Heart right ventricle (tissue), 16 donors: ENCODE data around the gene PLEKHG4B. TPM values are rescaled to one million over a fixed set of nuclear protein-coding genes. Genes with fewer than 3 reads are reported as not detected.
A peak's percentile ranks its signal among the peaks of the same experiment; 100 is the strongest.

Experiments used
- ATAC-seq, 8 donors: fragments of 200-7000 bp; cut with Tn5 transposase; one replicate each; pipeline ENCODE4 v1.9.1; 2020; ENCODE audit warnings: mild to moderate bottlenecking in 8 of 8, moderate library complexity in 8 of 8, moderate number of reproducible peaks in 1 of 8
- DNase-seq, 2 donors: peaks; one replicate each; pipeline ENCODE4 v3.0.0-alpha.2; 2020
- H3K27ac ChIP-seq, 10 donors: fragments of 200-600 bp; sonication (generic) in 2 of 10; one replicate each; pipeline versions ENCODE4 v1.5.0 to v1.8.0; 2020 to 2022; ENCODE audit warnings: mild to moderate bottlenecking in 3 of 10
- H3K27me3 ChIP-seq, 7 donors: fragments of 200-600 bp; one replicate each; pipeline ENCODE4 v1.8.0; 2021 to 2022; ENCODE audit warnings: mild to moderate bottlenecking in 2 of 7
- H3K36me3 ChIP-seq, 9 donors: fragments of 200-600 bp; sonication (generic) in 1 of 9; one replicate each; pipeline versions ENCODE4 v1.5.0 to v1.8.0; 2020 to 2022; ENCODE audit warnings: mild to moderate bottlenecking in 2 of 9
- H3K4me1 ChIP-seq, 9 donors: fragments of 200-600 bp; sonication (generic) in 1 of 9; one replicate each; pipeline versions ENCODE4 v1.5.0 to v1.8.0; 2020 to 2022; ENCODE audit warnings: mild to moderate bottlenecking in 4 of 9
- H3K4me3 ChIP-seq, 10 donors: fragments of 200-600 bp; sonication (generic) in 2 of 10; one replicate each; pipeline versions ENCODE4 v1.5.0 to v1.8.0; 2020 to 2022; ENCODE audit warnings: mild to moderate bottlenecking in 7 of 10, moderate library complexity in 2 of 10
- H3K9me3 ChIP-seq, 11 donors: fragments of 200-600 bp in 10 of 11; sonication (generic) in 2 of 11; one replicate each; pipeline versions ENCODE4 v1.5.0 to v1.8.0; 2013 to 2022; ENCODE audit warnings: mild to moderate bottlenecking in 2 of 11, control low read depth in 1 of 11, moderate library complexity in 1 of 11
- CTCF ChIP-seq, 9 donors: fragments of 200-600 bp; sonication (generic) in 2 of 9; IDR thresholded peaks; one replicate each; pipeline versions ENCODE4 v1.5.0 to v1.8.0; 2021 to 2022; ENCODE audit warnings: antibody characterized with exemption in 9 of 9, mild to moderate bottlenecking in 5 of 9, moderate library complexity in 1 of 9
- WGBS, 2 donors: extraction: QIAGEN DNeasy Blood & Tissue Kit; methylation state at CpG; one replicate each; pipeline ENCODE4 v1.1.7; 2013; ENCODE audit warnings: inconsistent platforms in 1 of 2; 5-methylcytosine and 5-hydroxymethylcytosine counted together
- intact Hi-C, 10 donors: fragments of 100-400 bp; cut with DNase I; formaldehyde crosslinking; loops; one replicate each; pipeline versions ENCODE4 v1.11.1 to v1.14.2; 2022
- polyA plus RNA-seq, 2 donors: library from polyadenylated mRNA; stranded (reverse); fragments of 200-250 nt; gene quantifications; one replicate each; pipeline ENCODE4 v1.2.3, GENCODE V29; 2013
- total RNA-seq, 10 donors: library from RNA; stranded (reverse); fragmentation: NEBNext Ultra II Directional in 3 of 10; extraction: Animal tissue kit (Norgen Biotek cat#: 25700) in 3 of 10; gene quantifications; one replicate each; pipeline versions ENCODE4 v1.2.1 to v1.2.4, GENCODE V29; 2021 to 2023
- donor health status: Arrhythmogenic right ventricular cardiomyopathy.
- donor health status: ischemic (EF 13 %, LVEDD 7.1; RV severe dilation, severe dysfunction).
- donor health status: healthy with polysubstance abuse.
- donor health status: DM: no; HTN: yes; CAD: no.
- donor health status: DM: no; HTN: no; CAD: no.
- donor health status: ischemic (EF 25% LVEDD 6.9; RV normal size, moderate dysfunction).
- donor health status: ischemic (EF 25% LVEDD 5.7; RV mildly dilated, moderate dysfunction).
- donor health status: healthy.
- donor health status: DM: yes; HTN: yes; CAD: no.
- donor health status: Ischemic cardiomyopathy.
- donor health status: ischemic (EF 35%, LVEDD 5.7; RV mildly dilated, moderate dysfunction).
- donor health status: nonischemic (EF 11% LVEDD 7.7; RV severe dilation, severe dysfunction).
- donor health status: DM: yes; HTN: yes; CAD: no.
- donor health status: PGD.
- donor health status: ischemic (EF 29% LVEDD 5.4; RV normal size, mild dysfunction).
- donor health status: nonischemic (EF 23%, LVEDD 6.1; RV moderate dilation, normal function).

The PLEKHG4B gene
- total and polyA plus RNA-seq, 12 donors: under 0.01 to 0.14 (median 0.05) TPM; not detected in 8

GRCh38 chr5:157126-157715, 65.3 kb downstream of the PLEKHG4B start:
- TF ChIP-seq CTCF (IDR thresholded peaks at IDR 0.05): no peak
- DNase-seq (peak in 1 of 2 donors; percentile 0), ATAC-seq (no peak)
- intact Hi-C loops: no loop called here
- H3K27ac ChIP-seq: no peak overlapping the region
- no peaks in the 10 kb centered on the region for H3K36me3 ChIP-seq
- peaks cover 0 to 36% (median 8%) of the 10 kb centered on the region in 7 donors for H3K27me3 ChIP-seq
- 91 to 93% methylated on average over 12 of the region's 12 CpGs for WGBS, 2 donors
- H3K4me3 ChIP-seq: no peak overlapping the region
- H3K4me1 ChIP-seq: no peaks in the 10 kb centered on the region
- no peaks in the 10 kb centered on the region for H3K9me3 ChIP-seq

- Histone ChIP-seq H3K4me1 (no peaks in the 10 kb centered on the region), H3K4me3 (no peak overlapping the region), H3K27ac (no peak overlapping the region), H3K36me3 (no peaks in the 10 kb centered on the region), H3K9me3 (no peaks in the 10 kb centered on the region), H3K27me3 (peaks cover 0 to 36% (median 8%) of the 10 kb centered on the region in 7 donors)
- ATAC-seq (no peak), DNase-seq (no peak)
- WGBS, 2 donors: 72 to 81% methylated on average over 11 of the region's 11 CpGs
- intact Hi-C loops: no loop called here
- no peak for TF ChIP-seq CTCF (IDR thresholded peaks at IDR 0.05)
These were observed 65.8 kb downstream of the PLEKHG4B start for GRCh38 chr5:157801-158200.

GRCh38 chr5:158807-159447, 67.0 kb downstream of the PLEKHG4B start:
- intact Hi-C loops: no loop called here
- Histone ChIP-seq H3K36me3 (no peaks in the 10 kb centered on the region), H3K27me3 (peaks cover 0 to 36% (median 8%) of the 10 kb centered on the region in 7 donors), H3K27ac (no peak overlapping the region), H3K4me1 (no peaks in the 10 kb centered on the region), H3K4me3 (no peak overlapping the region), H3K9me3 (no peaks in the 10 kb centered on the region)
- ATAC-seq: no peak
- no peak for TF ChIP-seq CTCF (IDR thresholded peaks at IDR 0.05)
- WGBS, 2 donors: 85 to 86% methylated on average over 17 of the region's 17 CpGs
- DNase-seq: no peak

- no peak overlapping the region for H3K27ac ChIP-seq
- H3K36me3 ChIP-seq: no peaks in the 10 kb centered on the region
- no peak overlapping the region for H3K4me3 ChIP-seq
- no peaks in the 10 kb centered on the region for H3K9me3 ChIP-seq
- no peak for DNase-seq
- H3K4me1 ChIP-seq: no peaks in the 10 kb centered on the region
- no peak for TF ChIP-seq CTCF (IDR thresholded peaks at IDR 0.05)
- ATAC-seq: no peak
- peaks cover 0 to 36% (median 8%) of the 10 kb centered on the region in 7 donors for H3K27me3 ChIP-seq
- WGBS, 2 donors: 67 to 77% methylated on average over 19 of the region's 19 CpGs
- intact Hi-C loops: no loop called here
These were observed 67.6 kb downstream of the PLEKHG4B start for GRCh38 chr5:159448-160172.
